CD4-positive, alpha-beta T cell treated with Interleukin-10 for 1 hour (primary cell): ENCODE results near the gene DROSHA.
"Not testable (repeated sequence)": the region's sequence is repeated elsewhere in the genome, so short reads cannot be mapped to it uniquely, and the experiment has no call there.

ENCODE experiments used
- DNase-seq: peaks from one replicate; pipeline ENCODE4 v3.0.0-alpha.2; 2020

DROSHA gene

DNA sequence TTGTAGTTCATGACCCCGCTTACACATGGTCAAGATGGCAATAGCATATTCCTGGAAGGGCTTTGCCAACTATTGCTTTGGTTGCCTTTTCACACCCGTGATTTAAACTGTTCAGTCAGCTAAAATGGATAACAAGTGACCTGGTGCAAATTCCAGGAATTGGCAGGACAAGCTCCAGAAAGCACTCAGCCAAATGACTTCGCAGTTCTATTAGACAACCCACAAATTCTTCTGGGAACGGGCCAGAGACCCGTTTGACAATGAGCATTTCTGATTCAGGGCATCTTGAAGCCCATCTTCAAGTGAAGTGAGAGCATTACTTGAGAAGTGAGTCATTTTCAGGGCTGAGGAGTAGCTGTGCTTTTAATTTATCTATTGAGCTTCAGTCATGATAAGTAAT, 165.0 kb downstream of the DROSHA start:
- no peak for DNase-seq

GRCh38 chr5:31365776-31366175, 166.1 kb downstream of the DROSHA start:
- no peak for DNase-seq

DNA sequence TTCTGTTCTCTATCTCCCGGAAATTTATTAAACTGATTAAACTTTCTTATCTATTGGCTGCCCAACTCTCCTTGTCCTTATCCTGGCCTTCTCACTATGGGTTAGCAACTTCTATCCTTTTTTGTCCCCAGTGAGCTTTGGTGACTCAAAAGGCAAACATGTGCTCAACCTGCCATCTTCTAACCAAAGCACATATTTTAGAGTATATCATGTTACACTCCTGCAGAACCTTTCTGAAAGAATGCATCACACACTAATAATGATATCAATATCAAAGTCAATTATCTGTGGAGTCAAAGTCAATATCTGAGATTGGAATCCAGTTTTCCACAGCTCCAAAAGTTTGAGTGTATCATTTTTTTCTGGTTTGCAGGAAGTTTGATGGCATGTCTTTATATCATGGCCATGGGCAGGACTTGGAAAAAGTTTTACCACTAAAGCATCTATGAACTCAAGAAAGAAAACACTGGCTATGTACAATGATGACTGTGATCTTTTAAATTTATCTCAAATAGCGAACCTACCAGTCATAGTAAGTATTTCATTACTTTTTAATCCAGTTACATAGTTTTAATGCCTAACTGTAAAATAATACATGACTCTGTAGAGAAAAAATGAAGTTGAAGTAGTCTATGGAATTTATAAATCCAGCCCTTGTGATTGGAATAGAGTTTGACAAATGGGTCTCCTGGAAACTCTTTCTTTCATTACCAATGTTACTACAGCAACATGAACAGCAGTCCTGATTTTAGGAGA, 166.8 kb downstream of the DROSHA start:
- no peak for DNase-seq

- no peak for DNase-seq
Measured at GRCh38 chr5:31362931-31363568, 168.8 kb downstream of the DROSHA start.

GRCh38 chr5:31362529-31362900, 169.4 kb downstream of the DROSHA start:
- DNase-seq, result no peak

- not testable (repeated sequence) for DNase-seq
Measured at GRCh38 chr5:31361704-31362528, 170.0 kb downstream of the DROSHA start.

- DNase-seq, result no peak
Measured at GRCh38 chr5:31361234-31361633, 170.7 kb downstream of the DROSHA start.

GRCh38 chr5:31359839-31360238, 172.1 kb downstream of the DROSHA start:
- no peak for DNase-seq

DNA sequence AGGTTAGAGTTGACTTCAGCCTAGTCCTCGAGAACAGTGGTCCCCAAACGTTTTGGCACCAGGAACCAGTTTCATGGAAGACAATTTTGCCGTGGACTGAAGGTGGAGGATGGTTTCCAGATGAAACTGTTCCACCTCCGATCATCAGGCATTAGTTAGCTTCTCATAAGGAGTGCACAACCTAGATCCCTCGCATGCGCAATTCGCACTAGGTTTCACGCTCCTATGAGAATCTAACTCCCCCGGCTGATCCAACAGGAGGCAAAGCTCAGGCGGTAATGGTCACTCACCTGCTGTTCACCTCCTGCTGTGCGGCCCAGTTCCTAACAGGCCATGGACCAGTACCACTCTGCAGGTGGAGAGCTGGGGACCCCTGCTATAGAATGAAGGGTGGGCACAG, 174.9 kb downstream of the DROSHA start:
- DNase-seq, result no peak

DNA sequence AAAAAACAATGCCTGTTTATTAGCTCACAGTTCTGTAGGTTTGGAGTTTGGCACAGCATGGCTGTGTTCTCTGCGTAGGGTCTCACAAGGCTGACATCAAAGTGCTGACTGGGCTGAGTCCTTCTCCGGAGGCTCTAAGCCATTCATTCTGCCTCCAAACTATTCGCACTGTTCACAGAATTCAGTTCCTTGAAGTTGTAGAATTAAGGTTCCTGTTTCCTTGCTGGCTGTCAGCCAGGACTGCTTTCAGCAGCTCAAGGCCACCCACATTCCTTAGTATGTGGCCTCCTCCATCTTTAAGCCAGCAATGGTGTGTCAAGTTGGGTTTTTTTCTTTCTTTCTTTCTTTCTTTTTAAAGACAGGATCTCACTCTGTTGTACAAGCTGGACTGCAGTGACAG, 176.6 kb downstream of the DROSHA start:
- DNase-seq, result no peak
